Peyer's patch (tissue), 4 donors: Measurements from ENCODE around the gene BMP6. TPM values are rescaled to one million over a fixed set of nuclear protein-coding genes. Genes with fewer than 3 reads are reported as not detected.
A peak's percentile ranks its signal among the peaks of the same experiment; 100 is the strongest.

ENCODE experiments used
- DNase-seq, 3 donors: peaks; one replicate each; pipeline ENCODE4 v3.0.0-alpha.2; 2017 to 2019
- H3K27ac ChIP-seq, 4 donors: fragments of 200-600 bp; sonication (generic); one replicate each; pipeline ENCODE4 v1.5.1; 2016 to 2019
- H3K27me3 ChIP-seq, 2 donors: fragments of 200-600 bp; sonication (generic); one replicate each; pipeline ENCODE4 v1.5.1; 2019
- H3K36me3 ChIP-seq, 3 donors: fragments of 200-600 bp; sonication (generic); one replicate each; pipeline ENCODE4 v1.5.1; 2016 to 2019
- H3K4me1 ChIP-seq, 4 donors: fragments of 200-600 bp; sonication (generic); one replicate each; pipeline ENCODE4 v1.5.1; 2016 to 2019
- H3K4me3 ChIP-seq, 4 donors: fragments of 200-600 bp; sonication (generic); 1 replicate in 3 of 4; 2 replicates in 1 of 4; pipeline ENCODE4 v1.5.1; 2016 to 2019; ENCODE audit warnings: mild to moderate bottlenecking in 1 of 4
- H3K9me3 ChIP-seq, 4 donors: fragments of 200-600 bp; sonication (generic); one replicate each; pipeline ENCODE4 v1.5.1; 2016 to 2019; ENCODE audit warnings: mild to moderate bottlenecking in 1 of 4
- POLR2A ChIP-seq, 2 donors: fragments of 450-650 bp; IDR thresholded peaks; one replicate each; pipeline ENCODE4 v1.5.1; 2017; ENCODE audit warnings: antibody characterized with exemption in 2 of 2, mild to moderate bottlenecking in 2 of 2, moderate library complexity in 2 of 2
- total RNA-seq, 4 donors: library from RNA; depleted of rRNA; stranded (reverse); fragments of >200 nt; gene quantifications; one replicate each; pipeline ENCODE4 v1.1.0, GENCODE V29; 2016
- TF ChIP-seq, protein P1 (sequence below), 6 experiments: fragments of 450-650 bp in 4 of 6; fragments of 200-600 bp in 2 of 6; sonication (generic) in 1 of 6; IDR thresholded peaks; one replicate each; pipeline ENCODE4 v1.5.1; 2017 to 2019; ENCODE audit warnings: antibody characterized with exemption in 6 of 6, mild to moderate bottlenecking in 3 of 6, moderate library complexity in 1 of 6

BMP6 gene
- total RNA-seq, 4 donors from 2014 or later: 0.88 to 3.6 (median 2.2) TPM

- peak; percentile 72 to 90 (median 88) for DNase-seq
- TF ChIP-seq, protein P1, sequence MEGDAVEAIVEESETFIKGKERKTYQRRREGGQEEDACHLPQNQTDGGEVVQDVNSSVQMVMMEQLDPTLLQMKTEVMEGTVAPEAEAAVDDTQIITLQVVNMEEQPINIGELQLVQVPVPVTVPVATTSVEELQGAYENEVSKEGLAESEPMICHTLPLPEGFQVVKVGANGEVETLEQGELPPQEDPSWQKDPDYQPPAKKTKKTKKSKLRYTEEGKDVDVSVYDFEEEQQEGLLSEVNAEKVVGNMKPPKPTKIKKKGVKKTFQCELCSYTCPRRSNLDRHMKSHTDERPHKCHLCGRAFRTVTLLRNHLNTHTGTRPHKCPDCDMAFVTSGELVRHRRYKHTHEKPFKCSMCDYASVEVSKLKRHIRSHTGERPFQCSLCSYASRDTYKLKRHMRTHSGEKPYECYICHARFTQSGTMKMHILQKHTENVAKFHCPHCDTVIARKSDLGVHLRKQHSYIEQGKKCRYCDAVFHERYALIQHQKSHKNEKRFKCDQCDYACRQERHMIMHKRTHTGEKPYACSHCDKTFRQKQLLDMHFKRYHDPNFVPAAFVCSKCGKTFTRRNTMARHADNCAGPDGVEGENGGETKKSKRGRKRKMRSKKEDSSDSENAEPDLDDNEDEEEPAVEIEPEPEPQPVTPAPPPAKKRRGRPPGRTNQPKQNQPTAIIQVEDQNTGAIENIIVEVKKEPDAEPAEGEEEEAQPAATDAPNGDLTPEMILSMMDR (IDR thresholded peaks at IDR 0.05): no peak
- TF ChIP-seq POLR2A (IDR thresholded peaks at IDR 0.05): peak in 1 of 2 donors; percentile 57
- Histone ChIP-seq H3K4me1 (peaks cover 0 to 27% (median 8%) of the 10 kb centered on the region in 4 donors), H3K36me3 (no peaks in the 10 kb centered on the region), H3K9me3 (no peaks in the 10 kb centered on the region), H3K4me3 (peak within 1 kb of the TSS; percentile 77 to 97 (median 96)), H3K27ac (peak within 1 kb of the TSS; percentile 76 to 86 (median 81)), H3K27me3 (no peaks in the 10 kb centered on the region)
Observed at GRCh38 chr6:7910654-7911344, 184.9 kb downstream of the BMP6 start, which contains the start of gene TXNDC5. TXNDC5 (minus strand) TSS chr6:7910788; CDS start chr6:7910776, 12 bp downstream.

DNA sequence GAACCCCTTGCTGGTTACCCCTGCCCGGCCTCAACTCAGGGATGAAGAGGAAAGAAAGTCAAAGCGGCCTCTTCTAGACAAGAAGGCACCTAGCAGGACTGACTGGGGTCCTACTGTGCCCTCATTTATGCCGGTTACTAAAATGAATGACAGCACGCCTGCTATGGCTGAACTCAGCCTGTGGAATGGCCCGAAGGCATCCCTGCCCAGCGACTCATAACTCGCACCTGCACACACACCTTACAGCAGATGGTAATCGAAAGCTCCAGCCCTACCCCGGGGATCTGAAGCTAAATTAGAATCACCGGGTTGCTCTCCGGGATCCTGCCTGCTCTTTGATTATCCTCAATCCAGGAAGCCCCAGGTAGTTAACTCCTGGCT is 185.4 kb downstream of the BMP6 start:
- no peaks in the 10 kb centered on the region for H3K9me3 ChIP-seq
- peak overlapping the region; percentile 70 to 86 (median 76) for H3K27ac ChIP-seq
- H3K27me3 ChIP-seq: no peaks in the 10 kb centered on the region
- TF ChIP-seq, protein P1 (IDR thresholded peaks at IDR 0.05): no peak
- no peak for TF ChIP-seq POLR2A (IDR thresholded peaks at IDR 0.05)
- peak overlapping the region; percentile 68 to 97 (median 86) for H3K4me3 ChIP-seq
- DNase-seq: peak in 2 of 3 donors; percentile 58 to 60
- no peaks in the 10 kb centered on the region for H3K36me3 ChIP-seq
- peaks cover 0 to 27% (median 8%) of the 10 kb centered on the region in 4 donors for H3K4me1 ChIP-seq

GRCh38 chr6:7912024-7912423 is 186.1 kb downstream of the BMP6 start:
- TF ChIP-seq, protein P1 (IDR thresholded peaks at IDR 0.05): no peak
- TF ChIP-seq POLR2A (IDR thresholded peaks at IDR 0.05): no peak
- Histone ChIP-seq H3K36me3 (no peaks in the 10 kb centered on the region), H3K9me3 (no peaks in the 10 kb centered on the region), H3K27me3 (no peaks in the 10 kb centered on the region), H3K4me3 (no peak overlapping the region), H3K4me1 (peaks cover 0 to 27% (median 8%) of the 10 kb centered on the region in 4 donors), H3K27ac (peak overlapping the region in 2 of 4 donors; percentile 70 to 86)
- DNase-seq: no peak

DNA sequence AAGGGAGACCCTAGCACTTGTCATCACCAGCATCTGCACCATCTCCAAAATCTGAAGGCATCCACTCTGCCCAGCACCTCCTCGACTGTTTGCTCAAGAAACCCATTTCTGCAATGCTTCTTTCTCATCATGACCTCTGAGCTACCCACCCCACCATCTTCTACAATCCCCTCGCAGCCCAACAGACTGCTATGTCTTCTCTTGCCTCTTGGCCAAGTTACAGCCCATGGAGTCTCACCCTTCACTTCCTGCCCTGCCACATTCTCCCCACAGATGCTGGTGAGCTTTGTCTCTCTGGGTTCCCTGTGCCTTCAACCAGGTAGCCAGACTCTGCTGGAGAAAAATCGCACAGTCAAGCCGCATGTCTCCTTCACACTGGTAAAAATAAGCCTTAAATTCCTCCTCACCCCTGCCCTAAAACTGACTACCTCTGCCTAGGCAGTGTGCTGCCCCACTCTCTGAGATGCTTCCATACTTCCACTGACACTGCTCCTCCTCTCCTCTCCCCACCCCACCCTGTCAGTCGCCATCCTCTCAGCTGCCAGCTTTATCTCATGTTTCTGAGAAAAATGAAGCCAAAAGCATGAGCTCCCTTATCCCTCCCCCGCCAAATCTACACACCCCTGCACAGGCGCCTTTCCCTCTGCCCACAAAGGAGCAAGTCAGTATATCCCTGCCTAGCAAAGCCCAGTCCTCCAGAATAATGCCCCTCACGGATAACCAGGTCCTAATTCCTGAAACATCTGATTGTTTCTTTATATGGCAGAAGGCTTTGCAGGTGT is 187.0 kb downstream of the BMP6 start:
- no peak for DNase-seq
- TF ChIP-seq, protein P1 (IDR thresholded peaks at IDR 0.05): no peak
- TF ChIP-seq POLR2A (IDR thresholded peaks at IDR 0.05): no peak
- peaks cover 0 to 21% (median 8%) of the 10 kb centered on the region in 4 donors for H3K4me1 ChIP-seq
- H3K4me3 ChIP-seq: no peak overlapping the region
- H3K27ac ChIP-seq: no peak overlapping the region
- H3K27me3 ChIP-seq: no peaks in the 10 kb centered on the region
- no peaks in the 10 kb centered on the region for H3K36me3 ChIP-seq
- H3K9me3 ChIP-seq: no peaks in the 10 kb centered on the region

DNA sequence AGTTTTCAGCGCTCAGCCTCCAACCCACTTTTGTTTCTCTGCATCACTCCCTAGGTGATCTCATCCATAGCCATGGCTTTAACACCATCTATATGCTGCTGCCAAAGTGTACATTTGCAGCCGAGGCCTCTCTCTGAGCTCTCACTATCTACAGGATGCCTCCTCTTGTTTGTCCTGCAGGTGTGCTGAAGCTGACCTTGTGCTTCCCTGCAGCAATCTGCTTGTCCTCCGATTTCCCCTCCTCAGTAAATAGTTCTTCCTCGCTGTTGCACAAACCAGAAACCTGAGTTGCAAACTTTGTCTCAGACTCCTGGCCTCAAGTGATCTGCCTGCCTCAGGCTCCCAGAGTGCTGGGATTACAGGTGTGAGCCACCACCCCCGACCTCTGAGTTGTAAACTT is 188.4 kb downstream of the BMP6 start:
- no peak for DNase-seq
- Histone ChIP-seq H3K4me1 (peaks cover 0 to 13% (median 3%) of the 10 kb centered on the region in 4 donors), H3K4me3 (no peak overlapping the region), H3K27me3 (no peaks in the 10 kb centered on the region), H3K36me3 (no peaks in the 10 kb centered on the region), H3K27ac (peak overlapping the region in 1 of 4 donors; percentile 29), H3K9me3 (no peaks in the 10 kb centered on the region)
- TF ChIP-seq, protein P1 (IDR thresholded peaks at IDR 0.05): no peak
- TF ChIP-seq POLR2A (IDR thresholded peaks at IDR 0.05): no peak
